ENCODE data around the gene NEK10. TPM values are rescaled to one million over a fixed set of nuclear protein-coding genes. Genes with fewer than 3 reads are reported as not detected.

NEK10 gene
- total and polyA plus RNA-seq, 9 of the 15 experiments (the other 6 are each of a cell fraction or from before 2014, with no cell fraction given): 0.07 TPM; not detected in 8

DNA sequence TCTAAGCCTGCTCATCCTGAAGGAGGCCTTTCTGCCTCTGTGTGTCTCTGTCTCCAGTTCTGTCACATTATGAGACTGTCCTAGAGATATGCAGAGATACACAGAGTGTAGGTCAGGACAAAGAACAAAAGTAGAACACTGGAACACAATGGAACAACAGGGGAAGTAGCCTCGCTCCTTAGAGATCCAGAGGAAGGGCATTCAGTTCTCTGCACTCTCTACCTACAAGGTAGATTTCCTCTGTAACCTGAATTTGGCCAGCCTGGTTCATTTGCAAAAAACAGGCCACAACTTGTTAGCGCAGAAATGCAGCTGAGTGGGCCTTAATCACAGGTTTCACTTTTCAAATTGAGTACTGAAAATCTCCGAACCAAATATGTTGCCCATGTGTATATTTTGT lies 19.4 kb downstream of the NEK10 start:
- TF ChIP-seq U2AF1 (optimal IDR thresholded peaks at IDR 0.05; ENCODE audit: low read depth, low read length): no peak
- TF ChIP-seq ZNF212 (CRISPR knock-in tag; IDR thresholded peaks at IDR 0.05): no peak
- TF ChIP-seq SETDB1 (IDR thresholded peaks at IDR 0.05; ENCODE audit: low read length): no peak
- TF ChIP-seq ZNF184 (CRISPR knock-in tag; IDR thresholded peaks at IDR 0.05): no peak
- ChIA-PET CTCF (ENCODE audit: low intra/inter-chr PET ratio) (no interaction called here), POLR2A (no interaction called here)
- in situ Hi-C loops (cut with MboI) (no loop called here), intact Hi-C loops (cut with micrococcal nuclease) (no loop called here)
- BruUV-seq (replicated peaks): no TSS peak
- Histone ChIP-seq H2AFZ (ENCODE audit: low read depth, low read length) (no peak overlapping the region), H3K4me2 (ENCODE audit: insufficient read depth, low read length) (no peak overlapping the region), H3K4me3 (no peak overlapping the region), H3K27ac (ENCODE audit: extremely low read depth, low read depth, low read length) (no peak overlapping the region), H4K20me1 (replicated peaks; ENCODE audit: control insufficient read depth, insufficient read depth, low read length) (no peaks in the 10 kb centered on the region), H3K9me3 (replicated peaks; ENCODE audit: control insufficient read depth, insufficient read depth, low read depth, low read length) (no peaks in the 10 kb centered on the region), H3K79me2 (ENCODE audit: control insufficient read depth, insufficient read depth, low read length) (no peaks in the 10 kb centered on the region), H3K27me3 (ENCODE audit: control insufficient read depth in 2 of 2, insufficient read depth in 2 of 2, low read length in 2 of 2) (no peaks in the 10 kb centered on the region), H3K9ac (ENCODE audit: insufficient read depth in 1 of 2, low read depth in 2 of 2, low read length in 2 of 2) (no peak overlapping the region), H3K36me3 (ENCODE audit: control insufficient read depth, insufficient read depth, low read length) (no peaks in the 10 kb centered on the region), H3K9me1 (ENCODE audit: control insufficient read depth, insufficient read depth, low read length) (no peaks in the 10 kb centered on the region), H3K4me1 (replicated peaks in 1 of 2; ENCODE audit: control insufficient read depth in 2 of 2, insufficient read depth in 2 of 2, low read length in 2 of 2) (no peaks in the 10 kb centered on the region)
- FAIRE-seq: no peak
- DNase-seq (ENCODE audit: extremely low read depth in 1 of 4, low spot score in 3 of 4): no peak
- no peak for ATAC-seq
- WGBS (ENCODE audit: insufficient coverage, low coverage, missing lambda C conversion rate): 0% methylated on average over 3 of the region's 3 CpGs

DNA sequence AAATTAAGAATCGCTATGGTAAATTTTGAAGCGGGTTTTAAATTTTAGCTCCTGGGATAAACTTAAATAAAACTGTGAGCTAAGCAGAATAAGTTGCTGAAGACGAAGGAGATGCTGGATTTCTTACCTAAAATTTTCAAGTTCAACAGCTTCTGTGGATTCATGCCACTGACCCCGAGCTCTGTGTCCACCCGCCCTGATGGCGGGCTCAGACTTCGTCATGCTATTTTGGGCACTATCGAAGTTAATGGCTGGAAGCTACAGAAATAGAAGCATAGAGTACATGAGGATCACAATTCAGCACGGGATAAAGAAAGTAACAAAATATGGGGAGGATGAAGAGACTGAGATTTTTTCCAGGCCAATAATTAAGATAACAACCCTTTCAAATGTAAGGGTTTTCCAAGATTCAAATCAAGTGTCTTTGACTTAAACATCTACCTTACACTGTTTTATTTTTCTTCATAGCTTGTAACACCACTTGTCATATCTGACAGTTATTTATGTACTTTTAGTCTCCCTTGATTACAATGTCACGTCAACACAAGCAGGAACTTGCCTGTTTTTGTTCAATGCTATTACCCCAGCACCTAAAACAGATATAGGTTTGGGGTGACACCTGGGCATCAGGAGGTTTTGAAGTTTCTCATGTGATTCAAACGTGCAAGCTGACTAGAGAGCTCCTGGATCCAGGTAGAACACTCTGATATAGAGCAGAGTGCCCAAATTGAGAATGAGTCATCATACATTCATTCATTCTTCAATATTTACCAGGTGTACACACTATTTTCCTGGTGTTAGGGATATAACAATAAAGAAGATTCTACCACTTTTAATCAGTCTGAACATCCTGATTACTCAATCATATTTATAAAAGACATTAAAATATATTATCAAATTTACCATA lies 23.0 kb downstream of the NEK10 start:
- H3K27me3 ChIP-seq (ENCODE audit: control insufficient read depth in 2 of 2, insufficient read depth in 2 of 2, low read length in 2 of 2): no peaks in the 10 kb centered on the region
- under 1% methylated on average over 11 of the region's 11 CpGs for WGBS (ENCODE audit: insufficient coverage, low coverage, missing lambda C conversion rate)
- H3K27ac ChIP-seq (ENCODE audit: extremely low read depth, low read depth, low read length): no peak overlapping the region
- H3K9me3 ChIP-seq (replicated peaks; ENCODE audit: control insufficient read depth, insufficient read depth, low read depth, low read length): no peaks in the 10 kb centered on the region
- no peak overlapping the region for H3K9ac ChIP-seq (ENCODE audit: insufficient read depth in 1 of 2, low read depth in 2 of 2, low read length in 2 of 2)
- no peak overlapping the region for H2AFZ ChIP-seq (ENCODE audit: low read depth, low read length)
- POLR2A ChIA-PET: no interaction called here
- H3K4me1 ChIP-seq (replicated peaks in 1 of 2; ENCODE audit: control insufficient read depth in 2 of 2, insufficient read depth in 2 of 2, low read length in 2 of 2): no peaks in the 10 kb centered on the region
- in situ Hi-C loops (cut with MboI) (no loop called here), intact Hi-C loops (cut with micrococcal nuclease) (no loop called here)
- ATAC-seq (no peak), DNase-seq (ENCODE audit: extremely low read depth in 1 of 4, low spot score in 3 of 4) (no peak), FAIRE-seq (no peak)
- no peaks in the 10 kb centered on the region for H3K9me1 ChIP-seq (ENCODE audit: control insufficient read depth, insufficient read depth, low read length)
- CTCF ChIA-PET (ENCODE audit: low intra/inter-chr PET ratio): no interaction called here
- H3K36me3 ChIP-seq (ENCODE audit: control insufficient read depth, insufficient read depth, low read length): no peaks in the 10 kb centered on the region
- no peak overlapping the region for H3K4me2 ChIP-seq (ENCODE audit: insufficient read depth, low read length)
- H4K20me1 ChIP-seq (replicated peaks; ENCODE audit: control insufficient read depth, insufficient read depth, low read length): no peaks in the 10 kb centered on the region
- TF ChIP-seq ZNF785 (CRISPR knock-in tag; IDR thresholded peaks at IDR 0.05): no peak
- TF ChIP-seq, protein P1, sequence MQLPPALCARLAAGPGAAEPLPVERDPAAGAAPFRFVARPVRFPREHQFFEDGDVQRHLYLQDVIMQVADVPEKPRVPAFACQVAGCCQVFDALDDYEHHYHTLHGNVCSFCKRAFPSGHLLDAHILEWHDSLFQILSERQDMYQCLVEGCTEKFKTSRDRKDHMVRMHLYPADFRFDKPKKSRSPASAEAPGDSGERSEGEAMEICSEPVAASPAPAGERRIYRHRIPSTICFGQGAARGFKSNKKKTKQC (CRISPR knock-in tag; IDR thresholded peaks at IDR 0.05): no peak
- TF ChIP-seq, protein P2, sequence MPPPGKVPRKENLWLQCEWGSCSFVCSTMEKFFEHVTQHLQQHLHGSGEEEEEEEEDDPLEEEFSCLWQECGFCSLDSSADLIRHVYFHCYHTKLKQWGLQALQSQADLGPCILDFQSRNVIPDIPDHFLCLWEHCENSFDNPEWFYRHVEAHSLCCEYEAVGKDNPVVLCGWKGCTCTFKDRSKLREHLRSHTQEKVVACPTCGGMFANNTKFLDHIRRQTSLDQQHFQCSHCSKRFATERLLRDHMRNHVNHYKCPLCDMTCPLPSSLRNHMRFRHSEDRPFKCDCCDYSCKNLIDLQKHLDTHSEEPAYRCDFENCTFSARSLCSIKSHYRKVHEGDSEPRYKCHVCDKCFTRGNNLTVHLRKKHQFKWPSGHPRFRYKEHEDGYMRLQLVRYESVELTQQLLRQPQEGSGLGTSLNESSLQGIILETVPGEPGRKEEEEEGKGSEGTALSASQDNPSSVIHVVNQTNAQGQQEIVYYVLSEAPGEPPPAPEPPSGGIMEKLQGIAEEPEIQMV (tag; conservative IDR thresholded peaks at IDR 0.05; ENCODE audit: low read depth): no peak
- TF ChIP-seq RUNX1 (IDR thresholded peaks at IDR 0.05; ENCODE audit: low read depth): no peak
- TF ChIP-seq FOXK2 (conservative IDR thresholded peaks at IDR 0.05 in 1 of 2, IDR thresholded peaks at IDR 0.05 in 1 of 2; ENCODE audit: low read depth in 2 of 2): no peak
- no peak for TF ChIP-seq ZNF77 (CRISPR knock-in tag; IDR thresholded peaks at IDR 0.05)
- H3K4me3 ChIP-seq: no peak overlapping the region
- no TSS peak for BruUV-seq (replicated peaks)
- no peaks in the 10 kb centered on the region for H3K79me2 ChIP-seq (ENCODE audit: control insufficient read depth, insufficient read depth, low read length)
